IMR-90 (cell line): Measurements from ENCODE around the gene CPTP.

Experiments used
- CEBPB ChIP-seq: IDR thresholded peaks from 2 replicates; pipeline ENCODE4 v1.6.1; 2012; ENCODE audit warnings: low read depth, low read length, improper control_type of control experiment
- POLR2A ChIP-seq: IDR thresholded peaks from 2 replicates; pipeline ENCODE4 v1.6.1; 2012; ENCODE audit warnings: mild to moderate bottlenecking, low read depth, low read length
- TF ChIP-seq, protein P1 (sequence below): conservative IDR thresholded peaks from 2 replicates; pipeline ENCODE4 v1.5.1; 2012; ENCODE audit warnings: mild to moderate bottlenecking, low read depth, low read length, improper control_type of control experiment

DNA sequence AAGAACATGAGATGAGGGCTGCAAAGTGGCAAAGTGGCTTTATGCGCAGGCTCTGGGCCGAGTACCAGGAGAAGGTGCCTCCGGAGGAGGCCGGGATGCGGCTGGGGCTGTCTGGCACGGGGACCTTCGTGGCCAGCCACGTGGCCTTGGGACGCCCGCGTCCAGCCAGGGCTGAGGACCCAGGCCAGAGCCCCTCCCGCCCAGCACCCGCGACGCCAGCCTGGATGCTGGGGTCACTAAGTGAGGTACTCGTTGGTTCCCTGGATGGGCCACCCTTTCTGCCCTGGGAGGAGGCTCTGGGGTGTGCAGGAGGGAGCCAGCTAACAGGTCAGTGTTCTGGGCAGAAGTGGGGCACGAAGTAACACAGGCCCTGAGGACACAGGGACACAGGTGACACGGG, 31.8 kb upstream of the CPTP start:
- TF ChIP-seq, protein P1, sequence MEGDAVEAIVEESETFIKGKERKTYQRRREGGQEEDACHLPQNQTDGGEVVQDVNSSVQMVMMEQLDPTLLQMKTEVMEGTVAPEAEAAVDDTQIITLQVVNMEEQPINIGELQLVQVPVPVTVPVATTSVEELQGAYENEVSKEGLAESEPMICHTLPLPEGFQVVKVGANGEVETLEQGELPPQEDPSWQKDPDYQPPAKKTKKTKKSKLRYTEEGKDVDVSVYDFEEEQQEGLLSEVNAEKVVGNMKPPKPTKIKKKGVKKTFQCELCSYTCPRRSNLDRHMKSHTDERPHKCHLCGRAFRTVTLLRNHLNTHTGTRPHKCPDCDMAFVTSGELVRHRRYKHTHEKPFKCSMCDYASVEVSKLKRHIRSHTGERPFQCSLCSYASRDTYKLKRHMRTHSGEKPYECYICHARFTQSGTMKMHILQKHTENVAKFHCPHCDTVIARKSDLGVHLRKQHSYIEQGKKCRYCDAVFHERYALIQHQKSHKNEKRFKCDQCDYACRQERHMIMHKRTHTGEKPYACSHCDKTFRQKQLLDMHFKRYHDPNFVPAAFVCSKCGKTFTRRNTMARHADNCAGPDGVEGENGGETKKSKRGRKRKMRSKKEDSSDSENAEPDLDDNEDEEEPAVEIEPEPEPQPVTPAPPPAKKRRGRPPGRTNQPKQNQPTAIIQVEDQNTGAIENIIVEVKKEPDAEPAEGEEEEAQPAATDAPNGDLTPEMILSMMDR, result no peak
- no peak for TF ChIP-seq CEBPB
- TF ChIP-seq POLR2A, result no peak
